Sigmoid colon (tissue), 3 donors: Measurements from ENCODE around the gene TOR2A.

ENCODE experiments used
- POLR2A ChIP-seq, 2 donors: fragments of 450-650 bp; IDR thresholded peaks; one replicate each; pipeline ENCODE4 v1.6.1; 2016; ENCODE audit warnings: antibody characterized with exemption in 2 of 2, mild to moderate bottlenecking in 2 of 2, moderate library complexity in 2 of 2
- TF ChIP-seq, protein P1 (sequence below), 4 experiments: fragments of 450-650 bp in 3 of 4; fragments of 200-600 bp in 1 of 4; IDR thresholded peaks; one replicate each; pipeline ENCODE4 v1.5.1; 2016 to 2019; ENCODE audit warnings: antibody characterized with exemption in 4 of 4, mild to moderate bottlenecking in 3 of 4, moderate library complexity in 2 of 4

DNA sequence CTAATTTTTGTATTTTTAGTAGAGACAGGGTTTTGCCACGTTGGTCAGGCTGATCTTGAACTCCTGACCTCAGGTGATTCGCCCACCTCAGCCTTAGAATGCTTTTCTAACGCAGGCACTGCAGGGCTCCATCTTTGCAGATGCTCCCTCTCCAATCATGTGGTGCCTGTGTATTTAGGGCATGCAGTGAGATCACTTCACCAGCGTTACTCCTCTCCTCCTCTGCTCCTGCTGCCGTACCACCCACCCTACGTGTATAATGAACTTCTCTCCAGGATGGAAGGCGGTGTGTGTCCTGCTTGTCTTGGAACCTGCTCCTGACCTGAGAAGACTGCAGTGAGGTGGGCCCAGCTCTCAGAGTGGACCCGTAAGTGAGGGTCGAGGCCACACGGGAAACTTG is 42.0 kb downstream of the TOR2A start:
- no peak for TF ChIP-seq POLR2A (IDR thresholded peaks at IDR 0.05)
- TF ChIP-seq, protein P1, sequence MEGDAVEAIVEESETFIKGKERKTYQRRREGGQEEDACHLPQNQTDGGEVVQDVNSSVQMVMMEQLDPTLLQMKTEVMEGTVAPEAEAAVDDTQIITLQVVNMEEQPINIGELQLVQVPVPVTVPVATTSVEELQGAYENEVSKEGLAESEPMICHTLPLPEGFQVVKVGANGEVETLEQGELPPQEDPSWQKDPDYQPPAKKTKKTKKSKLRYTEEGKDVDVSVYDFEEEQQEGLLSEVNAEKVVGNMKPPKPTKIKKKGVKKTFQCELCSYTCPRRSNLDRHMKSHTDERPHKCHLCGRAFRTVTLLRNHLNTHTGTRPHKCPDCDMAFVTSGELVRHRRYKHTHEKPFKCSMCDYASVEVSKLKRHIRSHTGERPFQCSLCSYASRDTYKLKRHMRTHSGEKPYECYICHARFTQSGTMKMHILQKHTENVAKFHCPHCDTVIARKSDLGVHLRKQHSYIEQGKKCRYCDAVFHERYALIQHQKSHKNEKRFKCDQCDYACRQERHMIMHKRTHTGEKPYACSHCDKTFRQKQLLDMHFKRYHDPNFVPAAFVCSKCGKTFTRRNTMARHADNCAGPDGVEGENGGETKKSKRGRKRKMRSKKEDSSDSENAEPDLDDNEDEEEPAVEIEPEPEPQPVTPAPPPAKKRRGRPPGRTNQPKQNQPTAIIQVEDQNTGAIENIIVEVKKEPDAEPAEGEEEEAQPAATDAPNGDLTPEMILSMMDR (IDR thresholded peaks at IDR 0.05) = no peak
